Right ventricle myocardium inferior (tissue), 1 donor: ENCODE data around the gene TRAPPC12. TPM values are rescaled to one million over a fixed set of nuclear protein-coding genes. Genes with fewer than 3 reads are reported as not detected.

Experiments used
- ATAC-seq: fragments of 200-7000 bp; cut with Tn5 transposase; one replicate; pipeline ENCODE4 v1.9.1; 2020; ENCODE audit warnings: mild to moderate bottlenecking, moderate library complexity
- DNase-seq: peaks from one replicate; pipeline ENCODE4 v3.0.0; 2021; ENCODE audit errors: missing footprints
- intact Hi-C: fragments of 100-400 bp; cut with DNase I; formaldehyde crosslinking; loops from one replicate; pipeline ENCODE4 v1.11.0; 2022
- total RNA-seq: library from RNA; stranded (reverse); fragmentation: NEBNext Ultra II Directional; extraction: Animal tissue kit (Norgen Biotek cat#: 25700); gene quantifications from one replicate; pipeline ENCODE4 v1.2.1, GENCODE V29; 2021
- donor health status: DM: no; HTN: yes; CAD: no; lungs with severe emphysema.

The TRAPPC12 gene
- total RNA-seq, 1 donor from 2014 or later: 110 TPM

- intact Hi-C loops: no loop called here
- no peak for DNase-seq
- no peak for ATAC-seq
Measured at GRCh38 chr2:3399381-3399780, 19.9 kb downstream of the TRAPPC12 start.

DNA sequence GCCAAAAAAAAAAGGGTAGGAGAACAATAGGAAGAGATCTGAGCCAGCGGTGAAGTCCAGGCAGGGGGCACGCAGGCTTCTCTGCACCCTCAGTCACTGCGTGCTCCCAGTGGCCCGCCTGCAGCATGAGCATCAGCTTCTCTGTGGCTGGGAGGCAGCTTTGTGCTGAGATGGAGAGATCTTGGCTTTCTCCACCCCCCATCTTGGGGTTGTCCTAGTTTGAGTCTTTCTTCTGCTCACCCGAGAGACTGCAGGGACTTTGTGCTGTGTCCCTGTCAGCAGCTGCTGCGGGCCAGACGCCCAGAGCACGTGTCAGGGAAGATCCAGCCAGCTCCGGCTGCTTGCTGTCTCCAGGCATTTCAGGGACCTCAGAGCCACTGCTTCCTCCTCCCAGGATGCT lies 20.3 kb downstream of the TRAPPC12 start:
- DNase-seq (no peak), ATAC-seq (peak; percentile 95)
- intact Hi-C loops: no loop called here

DNA sequence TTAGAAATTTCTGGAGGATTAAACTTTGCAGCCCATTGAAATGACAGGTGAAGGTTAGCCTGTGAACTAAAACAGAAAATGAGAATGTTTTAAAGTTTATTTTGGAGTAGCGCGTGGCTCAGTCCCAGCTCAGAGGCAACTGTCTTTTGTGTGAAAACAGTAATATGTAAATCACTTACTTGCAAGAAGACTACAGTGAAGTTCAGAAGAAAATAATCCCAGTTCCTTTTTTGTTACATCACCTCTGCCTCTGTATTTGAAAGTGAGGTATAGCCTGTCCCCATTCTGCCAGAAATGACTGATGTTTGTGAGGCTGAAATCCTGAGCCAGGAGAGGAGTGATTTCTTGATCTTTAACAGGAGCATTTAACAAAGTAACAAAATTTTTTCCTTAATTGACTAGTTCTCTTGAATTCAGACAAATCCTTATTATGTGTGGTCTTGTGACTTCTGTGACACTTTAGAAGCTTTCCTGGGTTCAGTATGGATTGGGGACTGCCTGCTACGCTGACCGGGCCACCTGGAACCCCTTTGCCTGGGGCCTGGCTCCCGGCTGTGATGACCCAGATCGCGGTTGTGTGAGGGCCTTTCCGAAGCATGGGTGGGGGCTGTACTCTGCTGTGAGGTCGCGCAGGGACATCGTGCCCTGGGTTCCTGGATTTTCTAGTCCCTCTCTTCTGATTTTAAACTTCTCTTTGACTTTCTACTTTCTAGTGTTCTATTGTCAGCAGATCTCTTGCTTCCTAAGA lies 24.3 kb downstream of the TRAPPC12 start:
- no peak for ATAC-seq
- intact Hi-C loops: no loop called here
- DNase-seq: no peak

GRCh38 chr2:3404349-3404894 lies 24.9 kb downstream of the TRAPPC12 start:
- intact Hi-C loops: no loop called here
- no peak for ATAC-seq
- no peak for DNase-seq

DNA sequence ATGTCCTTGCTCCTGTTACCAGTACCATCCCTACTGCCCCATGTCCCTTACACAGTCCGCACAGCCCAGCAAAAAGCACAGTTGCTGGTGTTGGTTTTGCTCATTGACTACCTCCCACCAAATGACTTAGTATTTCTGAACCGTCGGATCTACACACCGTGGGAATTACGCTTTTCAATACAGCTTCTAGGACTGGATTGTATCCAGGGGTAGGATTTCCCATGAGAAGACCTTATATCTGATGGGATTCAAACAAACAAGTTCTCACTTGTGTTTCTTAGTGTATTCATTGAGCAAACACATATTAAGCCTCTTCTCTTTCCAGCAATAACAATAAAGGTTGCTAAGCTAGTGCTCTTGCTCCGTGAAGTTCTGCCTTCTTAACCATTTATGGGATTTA lies 25.8 kb downstream of the TRAPPC12 start:
- ATAC-seq: peak; percentile 53

GRCh38 chr2:3405876-3406275 lies 26.4 kb downstream of the TRAPPC12 start:
- no peak for DNase-seq
- ATAC-seq: peak; percentile 74
- intact Hi-C loops: no loop called here

More for the DNA sequence above, 25.8 kb downstream of the TRAPPC12 start:
- no peak for DNase-seq
- intact Hi-C loops: no loop called here

- intact Hi-C loops: no loop called here
- DNase-seq (no peak), ATAC-seq (no peak)
Measured at GRCh38 chr2:3406501-3406900, 27.0 kb downstream of the TRAPPC12 start.

DNA sequence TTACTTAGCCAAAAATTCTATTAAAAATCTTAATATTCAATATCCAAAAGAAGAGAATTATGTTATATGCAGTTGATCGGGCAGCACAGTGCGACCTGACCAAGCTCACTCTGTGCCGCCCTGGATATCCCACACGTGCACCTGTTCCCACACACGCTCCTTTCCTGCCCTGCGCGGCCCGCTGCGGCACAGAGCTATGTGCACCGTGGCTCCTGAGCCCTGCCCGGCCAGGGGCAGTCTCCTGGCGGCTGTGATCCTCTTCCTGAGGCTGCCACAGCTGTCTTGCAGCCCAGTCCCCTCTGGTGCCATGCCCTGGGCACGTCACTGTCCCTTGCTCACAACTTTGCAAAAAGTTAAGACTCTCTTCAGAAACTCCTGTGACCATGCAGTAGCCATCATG lies 29.3 kb downstream of the TRAPPC12 start:
- intact Hi-C loops: no loop called here
- ATAC-seq (no peak), DNase-seq (no peak)

GRCh38 chr2:3409627-3410170 lies 30.2 kb downstream of the TRAPPC12 start:
- no peak for DNase-seq
- intact Hi-C loops: no loop called here
- no peak for ATAC-seq

DNA sequence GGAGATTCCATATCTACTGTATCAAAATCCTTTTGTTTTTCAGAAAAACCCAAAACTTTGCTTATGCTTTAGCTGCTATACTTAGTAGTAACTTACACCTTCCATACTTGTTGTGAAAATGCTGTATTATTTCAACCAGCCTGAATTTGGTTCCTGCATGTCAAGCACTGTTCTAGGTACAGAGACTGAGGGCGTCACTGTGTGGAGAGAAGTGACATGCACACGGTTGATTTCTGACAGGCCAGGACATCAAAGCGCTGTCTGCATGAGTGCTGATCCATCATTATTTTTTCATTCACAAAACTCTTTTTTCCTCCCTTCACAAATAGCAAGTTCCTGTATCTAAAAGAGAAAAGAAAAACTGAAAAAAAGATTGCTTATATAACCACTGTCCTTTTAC lies 31.6 kb downstream of the TRAPPC12 start:
- intact Hi-C loops: no loop called here
- ATAC-seq: no peak
- no peak for DNase-seq

GRCh38 chr2:3413697-3414096 lies 34.2 kb downstream of the TRAPPC12 start:
- DNase-seq (no peak), ATAC-seq (no peak)
- intact Hi-C loops: no loop called here

DNA sequence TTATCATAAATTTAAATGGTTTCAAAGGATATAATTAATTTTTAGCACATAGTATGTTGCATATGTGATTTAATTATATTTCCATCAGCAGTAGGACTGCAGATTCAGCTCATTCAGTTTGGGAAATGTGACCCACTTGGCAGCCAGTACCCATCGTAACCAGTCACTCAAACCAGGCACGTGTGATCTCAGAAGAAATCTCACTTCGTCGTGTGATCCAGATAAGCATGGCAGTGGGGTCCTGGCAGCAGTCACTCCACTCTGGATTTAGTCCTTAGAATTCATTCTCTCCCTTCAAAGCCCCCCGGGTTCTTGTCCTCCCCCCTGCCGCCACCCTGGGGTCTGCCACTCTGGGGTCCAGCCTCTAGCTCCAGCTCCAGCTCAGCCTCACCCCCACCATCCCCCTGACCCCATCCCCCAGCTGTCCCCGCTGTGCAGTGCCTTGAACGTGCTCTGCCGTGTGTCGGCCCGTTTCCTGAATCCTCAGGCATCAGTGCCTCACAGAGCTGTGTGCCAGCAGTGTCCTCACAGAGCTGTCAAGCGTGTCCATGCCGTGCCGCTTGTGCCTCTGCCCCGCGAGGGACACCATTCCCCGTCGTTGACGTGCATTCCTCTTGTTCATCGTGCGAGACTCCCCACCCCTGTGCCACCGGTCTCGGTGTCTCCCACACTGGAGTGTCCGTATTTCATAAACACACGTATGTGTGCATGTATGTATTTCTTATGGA lies 34.8 kb downstream of the TRAPPC12 start:
- intact Hi-C loops: no loop called here
- ATAC-seq: no peak
- DNase-seq: no peak

DNA sequence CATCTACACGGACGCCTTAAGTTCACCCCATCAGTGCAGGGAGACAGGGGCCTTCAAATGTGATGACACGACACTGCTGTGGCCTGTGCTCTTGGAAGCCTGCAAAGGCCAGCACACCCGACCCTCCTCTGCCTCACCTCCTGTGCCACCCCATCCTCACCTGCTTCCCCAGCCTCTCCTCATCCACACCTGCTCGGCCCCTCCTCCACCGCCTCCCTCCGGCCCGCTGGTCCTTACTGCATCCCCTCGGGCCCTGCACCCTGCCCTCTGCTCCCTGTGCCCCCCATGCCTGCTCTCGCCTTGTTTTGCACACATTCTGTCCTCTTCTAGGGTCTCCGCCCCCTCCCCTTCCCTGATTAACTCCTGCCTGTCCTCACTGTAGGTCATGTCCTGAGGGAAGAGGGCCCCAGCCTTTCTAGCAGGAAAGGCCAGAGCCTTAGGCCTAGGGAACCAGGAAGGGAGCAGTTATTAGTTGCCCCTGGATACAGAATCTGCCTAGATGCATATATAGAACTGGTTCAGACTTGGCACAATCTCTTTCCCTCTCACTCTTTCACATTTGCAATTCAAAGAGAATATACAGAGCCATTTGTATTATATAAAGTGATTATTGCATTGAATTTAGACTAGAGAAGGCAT lies 39.4 kb downstream of the TRAPPC12 start:
- intact Hi-C loops: no loop called here
- ATAC-seq: no peak
- DNase-seq: no peak

DNA sequence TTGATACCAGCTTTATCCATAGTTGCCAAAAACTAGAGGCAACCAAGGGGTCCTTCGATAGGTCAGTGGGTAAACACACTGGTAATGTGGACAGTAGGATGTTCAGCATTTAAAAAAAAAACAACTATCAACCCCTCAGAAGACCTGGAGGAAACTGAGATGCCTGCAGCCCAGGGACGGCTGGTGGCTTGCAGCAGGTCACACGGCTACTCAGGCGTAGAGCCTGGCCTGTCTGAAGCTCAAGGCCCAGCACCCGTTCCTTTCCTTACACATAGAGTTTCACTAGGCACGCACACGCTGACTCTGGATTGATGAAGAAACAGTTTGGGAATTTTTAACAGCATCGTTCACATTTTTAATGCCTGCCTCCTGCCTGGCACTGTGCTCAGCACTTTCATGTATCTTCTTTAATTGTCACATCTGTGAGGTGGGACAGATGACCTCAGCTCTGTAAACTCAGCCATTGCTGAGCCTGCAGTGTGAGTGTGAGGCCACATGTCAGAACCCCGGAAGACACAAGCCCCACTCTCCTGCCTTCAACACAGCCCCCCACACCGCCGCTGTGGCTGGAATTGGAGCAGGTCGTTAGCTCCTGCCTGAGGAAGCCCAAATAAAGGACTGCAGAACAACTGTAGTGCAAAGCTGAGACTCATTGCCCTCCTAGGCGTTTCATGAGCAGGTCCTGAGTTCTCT lies 40.7 kb downstream of the TRAPPC12 start:
- intact Hi-C loops: loop anchor here (5.0 kb wide), 1 partner anchor 232 kb away; no protein-coding TSS in a partner anchor
- DNase-seq: no peak
- ATAC-seq: no peak

DNA sequence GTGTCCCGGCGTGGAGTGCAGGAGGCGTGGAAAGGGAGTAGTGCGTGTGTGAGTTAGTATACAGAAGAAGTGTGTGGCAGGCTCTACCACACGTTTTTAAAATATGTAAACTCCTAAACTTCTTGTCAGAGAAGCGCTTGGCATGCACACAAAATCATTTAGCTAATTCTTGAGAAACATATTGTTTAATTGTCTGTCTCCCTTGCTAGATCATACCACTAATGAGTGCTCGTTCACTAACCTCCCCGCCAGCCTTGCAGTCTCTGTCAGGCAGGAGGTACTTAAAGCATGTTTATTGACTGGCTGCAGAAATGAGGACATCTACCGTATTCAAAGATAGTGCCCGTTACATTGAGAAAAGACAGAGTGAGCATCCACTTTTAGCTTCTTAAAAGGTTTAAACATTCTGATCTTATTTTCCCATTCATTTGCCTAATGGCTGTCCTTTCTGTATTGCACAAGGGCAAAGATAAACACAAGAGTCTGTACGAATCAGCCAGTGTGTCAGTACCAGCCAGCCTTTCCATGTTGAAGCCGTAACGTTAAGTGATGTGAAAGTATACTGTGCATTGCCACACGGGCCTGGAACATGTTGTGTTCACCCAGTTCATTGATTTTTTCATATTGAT lies 41.4 kb downstream of the TRAPPC12 start:
- intact Hi-C loops: loop anchor here (5.0 kb wide), 1 partner anchor 231 kb away; no protein-coding TSS in a partner anchor

GRCh38 chr2:3421580-3421979 lies 42.1 kb downstream of the TRAPPC12 start:
- intact Hi-C loops: loop anchor here (5.0 kb wide), 1 partner anchor 231 kb away; no protein-coding TSS in a partner anchor
- no peak for ATAC-seq

More for the DNA sequence above, 41.4 kb downstream of the TRAPPC12 start:
- DNase-seq: no peak
- peak; percentile 64 for ATAC-seq

DNA sequence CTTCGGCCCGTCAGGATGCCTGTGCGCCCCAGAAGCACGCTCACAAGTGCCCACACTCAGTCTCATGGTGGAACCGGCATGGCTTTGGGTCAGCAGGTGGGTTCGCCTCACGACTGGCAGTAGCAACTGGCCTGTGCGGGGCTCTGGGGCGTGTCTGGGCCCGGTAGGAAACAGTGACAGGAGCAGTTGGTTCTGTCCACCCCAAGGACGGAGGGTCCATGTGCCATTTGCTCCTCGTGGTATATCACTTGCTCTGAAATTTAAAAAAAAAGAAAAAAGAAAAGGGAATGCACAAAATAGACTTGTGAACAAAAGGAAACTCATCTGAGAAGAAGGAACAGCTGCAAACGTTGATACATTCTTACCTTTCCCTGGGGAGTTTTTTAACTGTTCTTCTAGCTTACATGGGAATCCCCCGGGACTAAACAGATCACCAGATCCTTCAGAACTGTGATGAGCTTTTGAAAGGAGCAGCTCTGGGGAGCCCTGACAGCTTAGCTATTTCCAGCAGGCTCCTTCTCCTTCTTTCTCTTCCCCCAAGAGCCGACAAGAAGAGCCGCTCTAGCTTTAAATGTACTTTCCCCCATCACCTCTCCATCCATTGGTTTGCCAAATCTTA lies 42.8 kb downstream of the TRAPPC12 start:
- intact Hi-C loops: loop anchor here (5.0 kb wide), 1 partner anchor 230 kb away; no protein-coding TSS in a partner anchor
- ATAC-seq (no peak), DNase-seq (no peak)

More at GRCh38 chr2:3421580-3421979, 42.1 kb downstream of the TRAPPC12 start:
- DNase-seq: no peak
